NOMO-1 (cell line): ENCODE measurements around the gene ABLIM3.
A peak's percentile ranks its signal among the peaks of the same experiment; 100 is the strongest.

ENCODE experiments used
- DNase-seq, 2 experiments: peaks; one replicate each; lab custom pipeline; 2025; ENCODE audit not compliant: unreplicated experiment in 2 of 2; lab: John Stamatoyannopoulos, UW

Gene ABLIM3

GRCh38 chr5:149154650-149155049, 13.4 kb downstream of the ABLIM3 start:
- no peak for DNase-seq

- DNase-seq: no peak
Measured at GRCh38 chr5:149156435-149157083, 15.3 kb downstream of the ABLIM3 start.

- DNase-seq: no peak
Measured at GRCh38 chr5:149157330-149157729, 16.0 kb downstream of the ABLIM3 start.

GRCh38 chr5:149160291-149160787, 19.0 kb downstream of the ABLIM3 start:
- DNase-seq: no peak

GRCh38 chr5:149161026-149161687, 19.9 kb downstream of the ABLIM3 start:
- DNase-seq: no peak

- no peak for DNase-seq
Measured at GRCh38 chr5:149161850-149162249, 20.6 kb downstream of the ABLIM3 start.

- peak in 1 of 2 experiments; percentile 13 for DNase-seq
Measured at GRCh38 chr5:149162401-149163084, 21.2 kb downstream of the ABLIM3 start.

GRCh38 chr5:149164731-149165130, 23.4 kb downstream of the ABLIM3 start:
- DNase-seq: no peak

- no peak for DNase-seq
Measured at GRCh38 chr5:149166128-149166527, 24.8 kb downstream of the ABLIM3 start.

GRCh38 chr5:149166591-149167100, 25.4 kb downstream of the ABLIM3 start:
- no peak for DNase-seq

GRCh38 chr5:149168276-149168906, 27.1 kb downstream of the ABLIM3 start:
- DNase-seq: no peak

GRCh38 chr5:149170299-149170698, 29.0 kb downstream of the ABLIM3 start:
- no peak for DNase-seq

GRCh38 chr5:149172261-149172660, 31.0 kb downstream of the ABLIM3 start:
- no peak for DNase-seq

- DNase-seq: no peak
Measured at GRCh38 chr5:149172709-149173505, 31.6 kb downstream of the ABLIM3 start.

- no peak for DNase-seq
Measured at GRCh38 chr5:149174847-149175234, 33.5 kb downstream of the ABLIM3 start.

GRCh38 chr5:149175346-149176105, 34.2 kb downstream of the ABLIM3 start:
- no peak for DNase-seq

- no peak for DNase-seq
Measured at GRCh38 chr5:149177339-149177843, 36.1 kb downstream of the ABLIM3 start.

GRCh38 chr5:149177911-149178565, 36.7 kb downstream of the ABLIM3 start:
- DNase-seq: no peak

GRCh38 chr5:149181732-149182131, 40.4 kb downstream of the ABLIM3 start:
- DNase-seq: no peak
